Stimulated activated CD4-positive, alpha-beta T cell treated with anti-CD3 and anti-CD28 coated beads, Interleukin-15, amount 100 ng/mL, for 24 hours (primary cell): ENCODE results near the gene GCK.
"Not testable (repeated sequence)": the region's sequence is repeated elsewhere in the genome, so short reads cannot be mapped to it uniquely, and the experiment has no call there.

ENCODE experiments used
- DNase-seq: peaks from one replicate; pipeline ENCODE4 v3.0.0-alpha.2; 2020

The GCK gene

GRCh38 chr7:44176486-44176885, 12.8 kb downstream of the GCK start:
- DNase-seq = no peak

- DNase-seq = no peak
Observed at GRCh38 chr7:44175730-44176129, 13.5 kb downstream of the GCK start.

- DNase-seq = not testable (repeated sequence)
Observed at GRCh38 chr7:44174694-44174948, 14.6 kb downstream of the GCK start.

DNA sequence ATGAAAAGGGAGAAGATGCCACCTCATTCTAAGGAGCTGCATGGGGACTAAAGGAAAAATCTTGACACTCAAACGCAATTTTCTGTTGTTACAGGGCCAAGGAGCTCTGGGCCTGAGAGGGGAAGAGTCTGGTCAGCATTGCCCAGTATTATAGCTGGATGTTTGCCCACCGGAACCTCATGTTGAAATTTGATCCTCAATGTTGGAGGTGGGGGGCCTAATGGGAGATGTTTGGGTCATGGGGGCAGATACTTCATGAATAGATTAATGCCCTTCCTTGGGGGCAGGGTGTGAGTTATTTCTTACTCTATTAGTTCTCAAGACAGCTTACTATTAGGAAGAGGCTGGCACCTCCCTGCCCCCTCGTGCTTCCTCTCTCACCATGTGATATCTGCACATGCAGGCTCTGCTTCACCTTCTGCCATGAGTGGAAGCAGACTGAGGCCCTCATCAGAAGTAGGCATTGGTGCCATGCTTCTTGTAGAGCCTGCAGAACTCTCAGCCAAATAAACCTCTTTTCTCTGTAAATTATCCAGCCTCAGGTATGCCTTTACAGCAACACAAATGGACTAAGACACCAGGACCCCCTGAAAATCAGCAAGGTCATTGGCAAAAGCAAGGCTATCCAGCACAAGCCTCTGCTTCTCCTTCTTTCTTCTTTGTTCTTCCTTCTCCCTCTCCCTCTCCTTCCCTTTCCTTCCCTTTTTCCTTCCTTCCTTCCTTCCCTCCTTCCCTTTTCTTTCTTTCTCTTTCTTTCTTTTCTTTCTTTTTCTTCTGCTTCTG, 15.1 kb downstream of the GCK start:
- no peak for DNase-seq

DNA sequence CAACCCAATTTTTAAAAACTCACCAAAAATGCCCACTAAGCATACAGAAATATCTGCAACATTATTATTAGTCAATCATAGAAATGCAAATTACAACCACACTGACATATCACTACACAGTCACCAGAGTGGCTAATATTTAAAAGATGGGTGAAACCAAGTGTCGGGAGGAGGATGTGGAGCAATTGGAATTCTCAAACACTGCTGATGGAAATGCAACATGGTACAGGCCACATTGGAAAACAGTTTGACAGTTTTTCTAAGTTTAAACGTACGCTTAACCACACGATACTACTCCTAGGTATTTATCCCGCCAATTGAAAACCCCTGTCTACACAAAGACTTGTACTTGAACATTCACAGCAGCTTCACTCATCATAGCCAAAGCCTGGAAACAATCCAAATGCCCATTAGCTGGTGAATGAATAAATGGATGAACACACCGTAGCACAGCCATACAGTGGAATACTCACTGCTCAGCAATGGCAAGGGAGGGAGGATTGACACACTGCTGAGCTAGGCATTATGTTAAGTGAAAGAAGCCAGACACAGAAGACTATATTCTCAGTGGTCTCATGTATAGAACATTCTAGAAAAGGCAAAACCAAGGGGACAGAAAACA, 16.3 kb downstream of the GCK start:
- no peak for DNase-seq

GRCh38 chr7:44172352-44172751, 16.9 kb downstream of the GCK start:
- DNase-seq = no peak

DNA sequence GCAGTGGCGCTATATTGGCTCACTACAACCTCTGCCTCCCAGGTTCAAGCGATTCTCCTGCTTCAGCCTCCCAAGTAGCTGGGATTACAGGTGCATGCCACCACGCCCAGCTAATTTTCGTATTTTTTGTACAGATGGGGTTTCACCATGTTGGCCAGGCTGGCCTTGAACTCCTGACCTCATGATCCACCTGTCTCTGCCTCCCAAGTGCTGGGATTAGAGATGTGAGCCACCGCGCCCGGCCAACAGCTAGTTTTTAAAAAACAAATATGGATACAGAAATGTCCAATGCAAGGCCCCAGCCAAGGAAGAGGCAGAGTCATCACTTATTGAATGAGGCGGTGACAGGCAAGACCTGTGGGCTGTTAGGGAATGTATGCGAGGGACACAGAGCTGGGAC, 17.3 kb downstream of the GCK start:
- not testable (repeated sequence) for DNase-seq

GRCh38 chr7:44167920-44168319, 21.3 kb downstream of the GCK start:
- no peak for DNase-seq

DNA sequence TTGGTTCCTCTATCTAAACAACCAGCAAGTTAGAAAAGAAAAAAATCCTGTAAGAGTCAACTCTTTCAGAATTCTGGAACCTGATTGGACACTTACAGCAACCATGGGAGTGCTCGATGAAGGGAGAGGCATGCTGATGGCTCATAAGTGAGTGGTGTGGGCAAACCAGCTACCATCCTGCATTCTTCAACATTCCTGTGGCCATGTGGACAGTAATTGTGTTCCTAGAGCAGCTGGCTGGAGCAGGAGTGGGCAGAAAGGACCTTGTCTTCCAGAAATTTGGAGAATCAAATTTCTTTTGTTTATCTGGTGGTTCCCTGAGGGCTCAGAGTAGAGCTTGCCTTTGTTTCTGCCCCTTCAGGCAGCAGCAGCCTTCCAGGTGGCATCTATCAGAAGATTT, 25.6 kb downstream of the GCK start:
- no peak for DNase-seq

DNA sequence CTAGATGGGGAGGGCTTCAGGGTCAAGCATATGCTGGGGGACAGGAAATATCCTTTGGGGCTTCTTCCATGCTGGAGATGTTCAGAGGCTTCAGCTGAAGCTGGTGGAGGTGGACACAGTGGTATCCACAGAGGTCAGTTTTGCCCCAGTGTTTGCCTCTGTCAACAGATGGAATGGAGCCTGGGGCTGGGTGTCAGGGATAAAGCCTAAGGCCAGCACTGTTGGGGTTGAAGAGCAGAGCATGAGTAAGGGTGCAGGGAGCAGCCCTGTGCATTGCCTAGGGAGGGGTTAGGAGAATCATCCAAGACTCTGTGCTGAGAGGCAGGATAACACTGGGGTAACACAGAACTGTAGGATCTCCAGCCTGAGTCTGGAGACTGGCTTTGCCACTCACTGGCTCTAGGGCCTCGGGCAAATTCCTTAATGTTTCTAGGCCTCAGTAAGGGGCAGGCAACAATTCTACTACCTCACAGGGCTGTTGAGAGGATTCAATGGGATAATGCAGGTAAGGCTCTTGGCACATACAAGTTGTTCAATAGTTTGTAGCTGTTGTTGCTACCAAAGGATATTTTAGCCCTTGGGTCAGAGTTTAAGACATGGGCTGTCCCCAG, 26.3 kb downstream of the GCK start:
- no peak for DNase-seq

DNA sequence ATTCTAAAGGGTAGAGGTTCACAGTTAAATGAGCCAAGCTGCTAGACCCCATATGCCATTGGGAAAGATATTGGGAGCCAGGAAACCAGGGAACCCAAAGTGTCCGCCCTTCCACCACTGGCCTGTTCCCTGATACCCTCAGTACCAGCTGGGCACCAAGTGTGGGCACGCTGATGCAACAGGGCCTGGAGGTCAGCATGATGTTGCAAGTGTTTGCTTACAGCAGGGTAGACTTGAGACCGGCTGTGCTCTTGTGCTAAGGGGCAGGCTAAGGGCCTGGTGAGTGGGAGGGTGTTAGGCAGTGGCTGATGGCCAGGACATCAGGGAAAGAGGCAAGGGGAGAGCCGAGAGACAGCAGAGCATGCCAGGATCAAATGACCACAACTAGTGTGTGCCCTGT, 27.1 kb downstream of the GCK start:
- no peak for DNase-seq

GRCh38 chr7:44161371-44161770, 27.9 kb downstream of the GCK start:
- DNase-seq = no peak

DNA sequence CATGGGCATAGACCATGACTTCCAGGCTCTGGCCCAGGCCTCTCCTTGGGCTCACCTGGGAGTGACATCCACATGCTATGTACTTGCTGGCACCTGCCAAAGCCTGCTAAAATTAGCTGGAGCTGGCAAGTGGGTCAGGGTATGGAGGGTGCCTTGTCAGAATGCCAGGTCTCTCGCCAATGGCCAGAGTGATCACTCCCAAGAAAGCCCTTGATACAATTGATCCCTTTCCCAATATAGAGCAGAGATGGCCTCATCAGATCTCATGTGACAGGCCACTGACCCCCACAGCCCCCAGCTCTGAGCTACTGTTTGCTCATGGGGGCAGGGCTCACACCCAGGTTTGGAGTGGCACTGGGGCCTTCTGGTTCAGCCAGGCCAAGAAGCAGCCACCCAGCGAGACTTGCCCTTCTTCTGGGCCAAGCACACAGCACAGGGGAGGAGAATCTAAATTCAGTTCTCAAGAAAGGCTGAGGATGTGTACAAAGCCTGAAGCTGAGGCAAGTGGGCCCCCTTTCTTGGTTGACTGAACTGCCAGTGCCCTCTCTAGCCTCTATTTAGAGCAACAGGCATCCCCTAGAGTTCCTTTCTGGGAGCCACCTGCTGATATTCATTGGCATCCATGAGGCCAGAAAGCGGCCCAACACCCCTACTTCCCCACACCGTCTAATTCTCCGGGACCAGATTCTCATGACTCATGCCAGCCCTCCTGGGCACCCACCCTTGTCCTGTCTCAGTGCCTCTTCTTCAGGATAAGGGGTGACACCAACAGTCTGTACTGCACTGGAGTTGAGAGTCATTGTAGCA, 29.2 kb downstream of the GCK start:
- DNase-seq = no peak

GRCh38 chr7:44158873-44159631, 30.2 kb downstream of the GCK start:
- DNase-seq = no peak

- DNase-seq = no peak
Observed at GRCh38 chr7:44158096-44158872, 31.0 kb downstream of the GCK start.

DNA sequence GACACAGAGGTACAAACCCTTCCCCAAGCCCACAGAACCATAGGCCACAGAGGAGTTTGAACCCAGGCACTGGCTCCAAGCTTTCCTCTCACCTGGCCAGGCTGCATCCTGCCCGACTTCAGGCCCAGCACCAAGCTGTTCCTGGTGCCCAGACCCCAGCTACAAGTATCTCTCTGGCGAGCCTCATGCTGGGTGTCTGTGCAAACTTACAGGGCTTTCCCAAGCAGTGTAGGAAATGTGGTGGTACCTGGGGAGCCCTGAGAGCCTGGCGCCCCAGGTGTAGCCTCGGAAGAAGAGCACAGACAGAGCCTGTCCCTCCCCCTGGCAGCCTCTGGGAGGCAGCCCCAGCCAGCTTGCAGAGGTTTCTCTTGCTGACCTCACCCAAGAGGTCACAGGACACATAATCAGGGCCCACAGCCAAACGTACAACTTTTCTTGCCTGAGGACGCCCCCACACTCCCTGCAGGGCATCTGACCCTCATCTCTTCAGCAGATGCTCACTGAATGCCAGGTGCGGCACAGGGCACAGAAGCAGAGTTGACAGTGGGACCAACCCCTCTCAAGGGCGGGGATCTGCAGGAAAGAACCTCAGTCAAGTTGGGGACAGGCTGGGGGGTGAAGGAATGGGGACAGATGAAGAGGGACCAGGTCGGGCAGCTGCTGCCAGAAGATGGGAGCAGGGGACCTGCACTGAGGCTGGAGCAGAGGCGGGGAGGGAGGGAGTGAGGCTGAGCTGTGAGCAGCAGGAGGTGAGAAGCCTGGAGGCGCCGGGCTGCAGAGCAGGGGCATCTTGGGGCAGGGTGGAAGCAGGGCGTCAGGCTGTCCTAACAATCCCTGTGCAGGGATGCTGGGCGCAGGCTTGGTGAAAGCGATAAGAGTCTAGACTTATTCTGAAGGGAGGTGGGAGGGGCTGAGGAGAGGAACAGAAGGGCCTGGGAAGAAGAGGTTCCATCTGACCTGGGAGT, 31.8 kb downstream of the GCK start:
- DNase-seq = no peak

DNA sequence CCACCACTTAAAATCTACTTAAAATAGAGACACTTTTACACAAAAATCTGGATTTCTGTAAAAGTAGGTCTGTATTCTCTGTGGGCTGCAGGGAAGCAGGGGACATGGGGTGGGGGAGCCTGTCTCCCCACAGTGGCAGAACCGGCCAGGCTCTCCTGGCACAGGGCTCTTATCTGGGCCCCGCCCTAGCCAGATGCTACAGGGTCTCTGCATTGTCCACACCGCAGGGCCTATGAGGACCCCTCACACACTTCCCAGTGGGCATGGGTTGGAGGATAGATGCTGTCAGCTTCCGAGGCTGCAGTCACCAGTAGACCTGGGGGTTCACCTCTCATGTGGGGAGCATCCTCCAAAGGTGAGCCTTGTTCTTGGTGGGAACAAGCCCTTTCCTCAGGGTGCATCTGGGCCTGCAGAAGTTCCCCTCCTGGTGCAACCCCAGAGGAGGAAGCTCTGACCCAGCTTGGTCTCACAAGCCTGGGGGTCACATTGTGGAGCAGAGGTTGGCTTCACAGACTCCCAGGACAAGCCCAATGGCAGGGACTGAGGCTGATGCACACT, 32.7 kb downstream of the GCK start:
- DNase-seq = no peak

- no peak for DNase-seq
Observed at GRCh38 chr7:44155191-44156185, 33.8 kb downstream of the GCK start.

- no peak for DNase-seq
Observed at GRCh38 chr7:44154703-44155102, 34.5 kb downstream of the GCK start.
